ENCODE measurements around the gene SERPINB1. TPM values are rescaled to one million over a fixed set of nuclear protein-coding genes. Genes with fewer than 3 reads are reported as not detected.

The SERPINB1 gene
- polyA plus RNA-seq, 1 of the 3 experiments (the other 2 are of a cell fraction) = 9.4 TPM

GRCh38 chr6:2871953-2872352 lies 30.3 kb upstream of the SERPINB1 start:
- Histone ChIP-seq H3K36me3 (replicated peaks in 1 of 2; ENCODE audit: control insufficient read depth in 1 of 2, insufficient read depth in 2 of 2, low read length in 1 of 2) (no peaks in the 10 kb centered on the region), H3K9ac (no peak overlapping the region), H4K20me1 (ENCODE audit: insufficient read depth) (no peaks in the 10 kb centered on the region), H3K79me2 (ENCODE audit: insufficient read depth) (no peaks in the 10 kb centered on the region), H3K9me3 (no peaks in the 10 kb centered on the region), H3K27me3 (ENCODE audit: insufficient read depth) (no peaks in the 10 kb centered on the region; the same call in 1 of the 2 replicates), H3K4me3 (ENCODE audit: low read depth in 2 of 2, low read length in 1 of 2) (no peak overlapping the region), H3K4me1 (ENCODE audit: control insufficient read depth in 1 of 2, insufficient read depth in 2 of 2, low read depth in 1 of 2, low read length in 1 of 2) (peaks cover 0 to 7% of the 10 kb centered on the region in 2 experiments; a peak in 2 of 4 replicates), H3K9me2 (no peaks in the 10 kb centered on the region), H3K4me2 (no peak overlapping the region), H3K27ac (ENCODE audit: low read depth in 2 of 2, low read length in 1 of 2) (no peak overlapping the region), H3F3A (replicated peaks; ENCODE audit: insufficient read depth) (no peaks in the 10 kb centered on the region), H2AFZ (ENCODE audit: low read depth) (no peak overlapping the region)
- DNase-seq = no peak
- CTCF ChIA-PET = interaction anchor here (1.0 to 1.7 kb wide), 3 partner anchors 9 to 60 kb away, joined by 3 to 7 read pairs (median 5); no protein-coding TSS in a partner anchor
- TF ChIP-seq POLR2AphosphoS5 (IDR thresholded peaks at IDR 0.05; ENCODE audit: low read depth, low read length) = no peak
- TF ChIP-seq EP300 (IDR thresholded peaks at IDR 0.05; ENCODE audit: borderline replicate concordance in 1 of 2, low read depth in 1 of 2, low read length in 1 of 2) = no peak
- TF ChIP-seq EZH2phosphoT487 (IDR thresholded peaks at IDR 0.05; ENCODE audit: borderline replicate concordance, low read depth) = no peak
- no peak for TF ChIP-seq FOXM1 (IDR thresholded peaks at IDR 0.05; ENCODE audit: low read depth)
- no peak for TF ChIP-seq FOSL2 (IDR thresholded peaks at IDR 0.05; ENCODE audit: borderline replicate concordance, low read depth)
- TF ChIP-seq JUND (IDR thresholded peaks at IDR 0.05) = no peak
- no peak for TF ChIP-seq MXI1 (IDR thresholded peaks at IDR 0.05; ENCODE audit: low read depth, low read length)
- no peak for TF ChIP-seq MAX (IDR thresholded peaks at IDR 0.05; ENCODE audit: low read depth)
- TF ChIP-seq ZBTB33 (IDR thresholded peaks at IDR 0.05; ENCODE audit: borderline replicate concordance, low read depth) = no peak
- TF ChIP-seq TEAD4 (IDR thresholded peaks at IDR 0.05; ENCODE audit: borderline replicate concordance, insufficient read depth) = no peak
- TF ChIP-seq USF1 (IDR thresholded peaks at IDR 0.05; ENCODE audit: borderline replicate concordance, low read depth) = no peak
- TF ChIP-seq TCF12 (IDR thresholded peaks at IDR 0.05) = no peak
- TF ChIP-seq NFIC (IDR thresholded peaks at IDR 0.05; ENCODE audit: borderline replicate concordance) = no peak
- TF ChIP-seq GATA2 (CRISPR knock-in tag; IDR thresholded peaks at IDR 0.05) = no peak
- TF ChIP-seq FOXJ3 (CRISPR knock-in tag; IDR thresholded peaks at IDR 0.05) = no peak
- TF ChIP-seq REST (IDR thresholded peaks at IDR 0.05; ENCODE audit: low read depth, low read length) = no peak
- TF ChIP-seq USF2 (IDR thresholded peaks at IDR 0.05; ENCODE audit: borderline replicate concordance, low read depth, low read length) = no peak
- TF ChIP-seq PBX3 (IDR thresholded peaks at IDR 0.05) = no peak
- POLR2A ChIA-PET = no interaction called here
- WGBS (ENCODE audit: low lambda C conversion rate) = 65% methylated on average over 2 of the region's 2 CpGs
